Spleen (tissue), 7 donors: ENCODE measurements around the gene DAZAP1.

Experiments
- CTCF ChIP-seq, 11 experiments: fragments of 200-600 bp in 7 of 11; fragments of 450-650 bp in 4 of 11; sonication (generic) in 4 of 11; IDR thresholded peaks in 8 of 11; conservative IDR thresholded peaks in 3 of 11; 1 replicate in 7 of 11; 2 replicates in 4 of 11; pipeline versions ENCODE4 v1.4.0 to v1.8.0; 2016 to 2021; ENCODE audit warnings: antibody characterized with exemption in 11 of 11, inconsistent platforms in 4 of 11, mild to moderate bottlenecking in 1 of 11
- POLR2A ChIP-seq, 3 donors: fragments of 450-650 bp; IDR thresholded peaks; one replicate each; pipeline ENCODE4 v1.5.1; 2017; ENCODE audit warnings: antibody characterized with exemption in 3 of 3, mild to moderate bottlenecking in 1 of 3
- POLR2AphosphoS5 ChIP-seq, 3 donors: sonication (generic); formaldehyde crosslinking; IDR thresholded peaks; one replicate each; pipeline ENCODE4 v1.5.1; 2017; ENCODE audit warnings: antibody characterized with exemption in 3 of 3
- donor health status: DM: no; HTN: no; CAD: no; lungs with moderate emphysema.
- donor health status: DM: no; HTN: no; CAD: no.
- donor health status: DM: no; HTN: no; CAD: no.

- TF ChIP-seq CTCF (IDR thresholded peaks at IDR 0.05 in 8 of 11, conservative IDR thresholded peaks at IDR 0.05 in 3 of 11) (no peak), POLR2A (IDR thresholded peaks at IDR 0.05) (no peak), POLR2AphosphoS5 (IDR thresholded peaks at IDR 0.05) (no peak)
These were observed 61.5 kb downstream of the DAZAP1 start for GRCh38 chr19:1468821-1469254.
